Colonic mucosa (tissue), 4 donors: Measurements from ENCODE around the gene PARP3. TPM values are rescaled to one million over a fixed set of nuclear protein-coding genes. Genes with fewer than 3 reads are reported as not detected.

Source experiments
- DNase-seq: peaks from one replicate; pipeline ENCODE4 v3.0.0-alpha.2; 2020
- H3K27ac ChIP-seq: fragments of 200-600 bp; one replicate; pipeline ENCODE4 v1.8.0; 2021
- H3K27me3 ChIP-seq: fragments of 200-600 bp; one replicate; pipeline ENCODE4 v1.8.0; 2021
- H3K36me3 ChIP-seq: fragments of 200-600 bp; one replicate; pipeline ENCODE4 v1.8.0; 2021
- H3K4me1 ChIP-seq: fragments of 200-600 bp; one replicate; pipeline ENCODE4 v1.8.0; 2021; ENCODE audit warnings: mild to moderate bottlenecking
- H3K4me3 ChIP-seq: fragments of 200-600 bp; one replicate; pipeline ENCODE4 v1.8.0; 2021
- H3K9ac ChIP-seq, 2 donors: one replicate each; pipeline ENCODE4 v1.7.0; 2013; ENCODE audit warnings: control low read depth in 2 of 2, low read depth in 2 of 2, low read length in 2 of 2
- H3K9me3 ChIP-seq: fragments of 200-600 bp; one replicate; pipeline ENCODE4 v1.8.0; 2021
- CTCF ChIP-seq: fragments of 200-600 bp; IDR thresholded peaks from one replicate; pipeline ENCODE4 v1.8.0; 2022; ENCODE audit warnings: antibody characterized with exemption, mild to moderate bottlenecking
- intact Hi-C: fragments of 100-400 bp; cut with DNase I; formaldehyde crosslinking; loops from one replicate; pipeline ENCODE4 v1.14.1; 2022
- total RNA-seq, 2 donors: library from RNA; stranded (reverse); fragmentation: NEBNext Ultra II Directional in 1 of 2; extraction: Animal tissue kit (Norgen Biotek cat#: 25700) in 1 of 2; gene quantifications; one replicate each; pipeline ENCODE4 v1.2.1, GENCODE V29; 2021
- donor health status: healthy.
- donor health status: DM: no; HTN: no; CAD: no.
- donor health status: DM: no; HTN: no; CAD: no.

Gene PARP3
- total RNA-seq, 2 donors from 2014 or later: 17.0 to 18.0 TPM

GRCh38 chr3:51933471-51934138, 8.6 kb upstream of the PARP3 start:
- H3K27me3 ChIP-seq: no peaks in the 10 kb centered on the region
- H3K9ac ChIP-seq: no peak overlapping the region
- H3K9me3 ChIP-seq: no peaks in the 10 kb centered on the region
- no peak for TF ChIP-seq CTCF
- H3K27ac ChIP-seq: no peak overlapping the region
- no peak overlapping the region for H3K4me3 ChIP-seq
- intact Hi-C loops: no loop called here
- H3K36me3 ChIP-seq: no peaks in the 10 kb centered on the region
- no peak for DNase-seq
- no peaks in the 10 kb centered on the region for H3K4me1 ChIP-seq

- no peak for TF ChIP-seq CTCF
- DNase-seq: no peak
- no peak overlapping the region for H3K27ac ChIP-seq
- H3K27me3 ChIP-seq: no peaks in the 10 kb centered on the region
- no peaks in the 10 kb centered on the region for H3K9me3 ChIP-seq
- H3K4me3 ChIP-seq: no peak overlapping the region
- H3K36me3 ChIP-seq: no peaks in the 10 kb centered on the region
- no peak overlapping the region for H3K9ac ChIP-seq
- intact Hi-C loops: no loop called here
- H3K4me1 ChIP-seq: no peaks in the 10 kb centered on the region
Measured at GRCh38 chr3:51934139-51934850, 7.9 kb upstream of the PARP3 start.

- Histone ChIP-seq H3K27me3 (no peaks in the 10 kb centered on the region), H3K4me1 (no peaks in the 10 kb centered on the region), H3K36me3 (no peaks in the 10 kb centered on the region), H3K27ac (no peak overlapping the region), H3K9me3 (no peaks in the 10 kb centered on the region), H3K9ac (no peak overlapping the region), H3K4me3 (no peak overlapping the region)
- intact Hi-C loops: no loop called here
- no peak for DNase-seq
- TF ChIP-seq CTCF: no peak
Measured at GRCh38 chr3:51934991-51935885, 6.9 kb upstream of the PARP3 start.

- Histone ChIP-seq H3K9ac (no peak overlapping the region), H3K4me3 (no peak overlapping the region), H3K36me3 (no peaks in the 10 kb centered on the region), H3K9me3 (no peaks in the 10 kb centered on the region), H3K27me3 (no peaks in the 10 kb centered on the region), H3K4me1 (peaks cover 5% of the 10 kb centered on the region), H3K27ac (no peak overlapping the region)
- intact Hi-C loops: no loop called here
- no peak for TF ChIP-seq CTCF
- DNase-seq: no peak
Measured at GRCh38 chr3:51935886-51936755, 6.0 kb upstream of the PARP3 start.

- Histone ChIP-seq H3K9me3 (no peaks in the 10 kb centered on the region), H3K36me3 (no peaks in the 10 kb centered on the region), H3K27ac (no peak overlapping the region), H3K9ac (no peak overlapping the region), H3K4me3 (no peak overlapping the region), H3K4me1 (peaks cover 5% of the 10 kb centered on the region), H3K27me3 (no peaks in the 10 kb centered on the region)
- DNase-seq: no peak
- TF ChIP-seq CTCF: no peak
- intact Hi-C loops: no loop called here
Measured at GRCh38 chr3:51937014-51937413, 5.1 kb upstream of the PARP3 start.
